SK-N-SH (cell line): ENCODE measurements around the gene STPG2.

Experiments
- CTCF ChIP-seq: fragments of 200-600 bp; sonication (generic); IDR thresholded peaks from 2 replicates; pipeline ENCODE4 v1.6.1; 2017; ENCODE audit warnings: antibody characterized with exemption, mild to moderate bottlenecking, moderate library complexity
- ELF1 ChIP-seq: IDR thresholded peaks from 2 replicates; pipeline ENCODE4 v1.4.0; 2012
- EZH2phosphoT487 ChIP-seq: fragments of 200-600 bp; sonication (generic); IDR thresholded peaks from 2 replicates; pipeline ENCODE4 v1.6.1; 2017; ENCODE audit warnings: low read depth, mixed run types, mild to moderate bottlenecking, antibody characterized with exemption, moderate library complexity, borderline replicate concordance
- GABPA ChIP-seq: IDR thresholded peaks from 2 replicates; pipeline ENCODE4 v1.4.0; 2012; ENCODE audit warnings: low read depth, mild to moderate bottlenecking
- MAX ChIP-seq: IDR thresholded peaks from 2 replicates; pipeline ENCODE4 v1.4.0; 2012; ENCODE audit warnings: low read depth
- MXI1 ChIP-seq: IDR thresholded peaks from 2 replicates; pipeline ENCODE4 v1.6.1; 2012; ENCODE audit warnings: mild to moderate bottlenecking, low read depth, low read length, improper control_type of control experiment
- NFIC ChIP-seq: IDR thresholded peaks from 2 replicates; pipeline ENCODE4 v1.4.0; 2012; ENCODE audit warnings: borderline replicate concordance
- POLR2AphosphoS5 ChIP-seq: IDR thresholded peaks from 2 replicates; pipeline ENCODE4 v1.6.1; 2012; ENCODE audit warnings: low read depth, low read length
- RCOR1 ChIP-seq: fragments of 150-350 bp; IDR thresholded peaks from 2 replicates; pipeline ENCODE4 v1.6.1; 2017; ENCODE audit warnings: antibody characterized with exemption, low read length
- RFX5 ChIP-seq: IDR thresholded peaks from 2 replicates; pipeline ENCODE4 v1.6.1; 2012; ENCODE audit warnings: mild to moderate bottlenecking, improper control_type of control experiment, low read length
- SIN3A ChIP-seq: IDR thresholded peaks from 2 replicates; pipeline ENCODE4 v1.6.1; 2012; ENCODE audit warnings: low read depth, mild to moderate bottlenecking, low read length, moderate library complexity, borderline replicate concordance
- SMC3 ChIP-seq: IDR thresholded peaks from 2 replicates; pipeline ENCODE4 v1.6.1; 2012; ENCODE audit warnings: low read depth, low read length, improper control_type of control experiment

- TF ChIP-seq EZH2phosphoT487 (no peak), CTCF (no peak), GABPA (no peak), MAX (no peak), ELF1 (no peak), MXI1 (no peak), NFIC (no peak), RCOR1 (no peak), RFX5 (no peak), SIN3A (no peak), POLR2AphosphoS5 (no peak), SMC3 (no peak)
These were observed 555.4 kb downstream of the STPG2 start for GRCh38 chr4:97587912-97588311.
